GM12878 (cell line): ENCODE measurements around the gene GALNT18.

Experiments used
- EP300 ChIP-seq, 2 experiments: fragments of 150-350 bp in 1 of 2; IDR thresholded peaks; 2 replicates each; pipeline ENCODE4 v1.6.1; 2011 to 2012; ENCODE audit warnings: low read depth in 2 of 2, low read length in 2 of 2, borderline replicate concordance in 1 of 2, improper control_type of control experiment in 1 of 2, inconsistent platforms in 1 of 2; ENCODE audit not compliant: control insufficient read depth in 1 of 2
- EZH2 ChIP-seq: IDR thresholded peaks from 2 replicates; pipeline ENCODE4 v1.6.1; 2012; ENCODE audit warnings: low read depth, mild to moderate bottlenecking, control low read depth, inconsistent platforms, low read length, borderline replicate concordance; ENCODE audit not compliant: control insufficient read depth
- GABPA ChIP-seq: IDR thresholded peaks from 2 replicates; pipeline ENCODE4 v1.6.1; 2014; ENCODE audit warnings: antibody characterized with exemption, low read depth, mild to moderate bottlenecking, inconsistent platforms
- HDAC2 ChIP-seq: fragments of 200-600 bp; sonication (generic); IDR thresholded peaks from 2 replicates; pipeline ENCODE4 v1.6.1; 2017
- JUNB ChIP-seq: IDR thresholded peaks from 2 replicates; pipeline ENCODE4 v1.6.1; 2016; ENCODE audit warnings: antibody characterized with exemption, mild to moderate bottlenecking
- KDM1A ChIP-seq: fragments of 200-600 bp; sonication (generic); IDR thresholded peaks from 2 replicates; pipeline ENCODE4 v1.6.1; 2016; ENCODE audit warnings: borderline replicate concordance
- MYB ChIP-seq: fragments of 150-350 bp; IDR thresholded peaks from 2 replicates; pipeline ENCODE4 v1.6.1; 2014; ENCODE audit warnings: mild to moderate bottlenecking, low read depth, low read length, borderline replicate concordance
- NFYB ChIP-seq: IDR thresholded peaks from 2 replicates; pipeline ENCODE4 v1.6.1; 2011; ENCODE audit warnings: low read depth, mild to moderate bottlenecking, low read length, improper control_type of control experiment, moderate library complexity; ENCODE audit not compliant: insufficient read depth
- POLR2AphosphoS5 ChIP-seq: IDR thresholded peaks from 2 replicates; pipeline ENCODE4 v1.6.1; 2011; ENCODE audit warnings: mild to moderate bottlenecking, low read length, inconsistent platforms
- SMAD1 ChIP-seq: fragments of 450-650 bp; IDR thresholded peaks from 2 replicates; pipeline ENCODE4 v1.6.1; 2018; ENCODE audit warnings: mild to moderate bottlenecking, low read depth; ENCODE audit not compliant: partially characterized antibody
- ZNF274 ChIP-seq: IDR thresholded peaks from one replicate; pipeline ENCODE4 v1.8.0; 2011; ENCODE audit not compliant: insufficient read length, insufficient read depth
- TF ChIP-seq, protein P1 (sequence below), 3 experiments: IDR thresholded peaks in 2 of 3; conservative IDR thresholded peaks in 1 of 3; 2 replicates each; pipeline ENCODE4 v1.5.1; 2011; ENCODE audit warnings: low read depth in 3 of 3, low read length in 3 of 3, mild to moderate bottlenecking in 3 of 3, control low read depth in 2 of 3, moderate library complexity in 2 of 3, inconsistent platforms in 1 of 3, mixed read lengths in 1 of 3; ENCODE audit not compliant: control insufficient read depth in 2 of 3, insufficient read depth in 1 of 3; ENCODE audit errors: extremely low read depth in 1 of 3
- TF ChIP-seq, protein P2 (sequence below): IDR thresholded peaks from 2 replicates; pipeline ENCODE4 v1.6.1; 2012; ENCODE audit warnings: mild to moderate bottlenecking, low read depth, low read length

DNA sequence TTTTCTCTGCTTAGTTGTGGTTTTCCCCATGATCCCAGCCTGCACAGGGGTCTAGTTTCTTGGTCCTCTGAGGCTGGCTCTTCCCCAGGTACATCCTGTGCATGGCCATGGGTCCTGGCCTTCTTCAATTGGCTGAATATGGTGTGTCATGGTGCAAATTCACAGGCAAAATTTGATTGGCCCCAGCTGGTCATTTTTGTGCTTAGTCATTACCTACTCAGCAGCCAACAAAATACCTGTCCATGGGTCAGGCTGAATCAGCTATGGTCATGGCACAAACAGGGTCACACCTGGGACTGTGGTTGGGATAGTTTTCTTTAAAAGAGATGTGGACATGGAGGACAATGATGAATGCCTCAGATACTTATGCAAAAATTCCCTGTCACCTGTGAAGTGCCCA is 354.5 kb downstream of the GALNT18 start:
- TF ChIP-seq POLR2AphosphoS5 (no peak), NFYB (no peak), GABPA (no peak), ZNF274 (no peak), EZH2 (no peak), EP300 (IDR thresholded peaks at IDR 0.05; ENCODE audit: borderline replicate concordance in 1 of 2, control insufficient read depth in 1 of 2, low read depth in 2 of 2, low read length in 2 of 2) (no peak), SMAD1 (no peak), HDAC2 (no peak), MYB (no peak), KDM1A (no peak), JUNB (no peak)
- TF ChIP-seq, protein P1, sequence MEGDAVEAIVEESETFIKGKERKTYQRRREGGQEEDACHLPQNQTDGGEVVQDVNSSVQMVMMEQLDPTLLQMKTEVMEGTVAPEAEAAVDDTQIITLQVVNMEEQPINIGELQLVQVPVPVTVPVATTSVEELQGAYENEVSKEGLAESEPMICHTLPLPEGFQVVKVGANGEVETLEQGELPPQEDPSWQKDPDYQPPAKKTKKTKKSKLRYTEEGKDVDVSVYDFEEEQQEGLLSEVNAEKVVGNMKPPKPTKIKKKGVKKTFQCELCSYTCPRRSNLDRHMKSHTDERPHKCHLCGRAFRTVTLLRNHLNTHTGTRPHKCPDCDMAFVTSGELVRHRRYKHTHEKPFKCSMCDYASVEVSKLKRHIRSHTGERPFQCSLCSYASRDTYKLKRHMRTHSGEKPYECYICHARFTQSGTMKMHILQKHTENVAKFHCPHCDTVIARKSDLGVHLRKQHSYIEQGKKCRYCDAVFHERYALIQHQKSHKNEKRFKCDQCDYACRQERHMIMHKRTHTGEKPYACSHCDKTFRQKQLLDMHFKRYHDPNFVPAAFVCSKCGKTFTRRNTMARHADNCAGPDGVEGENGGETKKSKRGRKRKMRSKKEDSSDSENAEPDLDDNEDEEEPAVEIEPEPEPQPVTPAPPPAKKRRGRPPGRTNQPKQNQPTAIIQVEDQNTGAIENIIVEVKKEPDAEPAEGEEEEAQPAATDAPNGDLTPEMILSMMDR (IDR thresholded peaks at IDR 0.05 in 2 of 3, conservative IDR thresholded peaks at IDR 0.05 in 1 of 3; ENCODE audit: control insufficient read depth in 2 of 3, extremely low read depth in 1 of 3, insufficient read depth in 1 of 3, low read depth in 3 of 3, low read length in 3 of 3), result no peak
- TF ChIP-seq, protein P2, sequence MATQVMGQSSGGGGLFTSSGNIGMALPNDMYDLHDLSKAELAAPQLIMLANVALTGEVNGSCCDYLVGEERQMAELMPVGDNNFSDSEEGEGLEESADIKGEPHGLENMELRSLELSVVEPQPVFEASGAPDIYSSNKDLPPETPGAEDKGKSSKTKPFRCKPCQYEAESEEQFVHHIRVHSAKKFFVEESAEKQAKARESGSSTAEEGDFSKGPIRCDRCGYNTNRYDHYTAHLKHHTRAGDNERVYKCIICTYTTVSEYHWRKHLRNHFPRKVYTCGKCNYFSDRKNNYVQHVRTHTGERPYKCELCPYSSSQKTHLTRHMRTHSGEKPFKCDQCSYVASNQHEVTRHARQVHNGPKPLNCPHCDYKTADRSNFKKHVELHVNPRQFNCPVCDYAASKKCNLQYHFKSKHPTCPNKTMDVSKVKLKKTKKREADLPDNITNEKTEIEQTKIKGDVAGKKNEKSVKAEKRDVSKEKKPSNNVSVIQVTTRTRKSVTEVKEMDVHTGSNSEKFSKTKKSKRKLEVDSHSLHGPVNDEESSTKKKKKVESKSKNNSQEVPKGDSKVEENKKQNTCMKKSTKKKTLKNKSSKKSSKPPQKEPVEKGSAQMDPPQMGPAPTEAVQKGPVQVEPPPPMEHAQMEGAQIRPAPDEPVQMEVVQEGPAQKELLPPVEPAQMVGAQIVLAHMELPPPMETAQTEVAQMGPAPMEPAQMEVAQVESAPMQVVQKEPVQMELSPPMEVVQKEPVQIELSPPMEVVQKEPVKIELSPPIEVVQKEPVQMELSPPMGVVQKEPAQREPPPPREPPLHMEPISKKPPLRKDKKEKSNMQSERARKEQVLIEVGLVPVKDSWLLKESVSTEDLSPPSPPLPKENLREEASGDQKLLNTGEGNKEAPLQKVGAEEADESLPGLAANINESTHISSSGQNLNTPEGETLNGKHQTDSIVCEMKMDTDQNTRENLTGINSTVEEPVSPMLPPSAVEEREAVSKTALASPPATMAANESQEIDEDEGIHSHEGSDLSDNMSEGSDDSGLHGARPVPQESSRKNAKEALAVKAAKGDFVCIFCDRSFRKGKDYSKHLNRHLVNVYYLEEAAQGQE, result no peak
